ENCODE results near the gene SLC2A13.

Gene SLC2A13

DNA sequence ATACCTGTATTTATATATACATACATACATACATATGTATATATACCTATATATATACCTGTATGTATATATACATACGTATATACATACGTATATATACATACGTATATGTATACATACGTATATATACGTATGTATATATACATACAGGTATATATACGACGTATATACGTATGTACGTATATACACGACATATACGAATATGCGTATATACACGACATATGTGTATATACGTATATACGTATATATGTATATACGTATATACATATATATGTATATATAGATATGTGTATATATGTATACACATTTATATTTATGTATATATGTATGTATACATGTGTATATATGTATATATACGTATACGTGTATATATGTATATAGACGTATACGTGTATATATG, 393.5 kb downstream of the SLC2A13 start:
- no peak overlapping the region for H3K4me3 ChIP-seq (ENCODE audit: low read depth, low read length)

More for the DNA sequence above, 393.5 kb downstream of the SLC2A13 start:
- no peak for TF ChIP-seq CTCF (IDR thresholded peaks at IDR 0.05; ENCODE audit: borderline replicate concordance, insufficient read depth, low read depth, low read length)

All from GM12875 (cell line).